ENCODE measurements around the gene CATSPERB.
"Not testable (repeated sequence)": the region's sequence is repeated elsewhere in the genome, so short reads cannot be mapped to it uniquely, and the experiment has no call there.

Gene CATSPERB

GRCh38 chr14:91667101-91667500, 64.8 kb downstream of the CATSPERB start:
- not testable (repeated sequence) for DNase-seq

GRCh38 chr14:91660790-91661189, 71.1 kb downstream of the CATSPERB start:
- no peak for DNase-seq

GRCh38 chr14:91654836-91655235, 77.0 kb downstream of the CATSPERB start:
- DNase-seq: no peak

- DNase-seq: no peak
Observed at GRCh38 chr14:91653451-91653850, 78.4 kb downstream of the CATSPERB start.

GRCh38 chr14:91649930-91650329, 82.0 kb downstream of the CATSPERB start:
- peak in 2 of 6 experiments; percentile 27 to 50 for DNase-seq

- DNase-seq: no peak
Observed at GRCh38 chr14:91647856-91648255, 84.0 kb downstream of the CATSPERB start.

- no peak for DNase-seq
Observed at GRCh38 chr14:91636604-91637003, 95.3 kb downstream of the CATSPERB start.

- DNase-seq: no peak
Observed at GRCh38 chr14:91624757-91625156, 107.1 kb downstream of the CATSPERB start.

GRCh38 chr14:91614187-91614586, 117.7 kb downstream of the CATSPERB start:
- DNase-seq: no peak

- no peak for DNase-seq
Observed at GRCh38 chr14:91613459-91614112, 118.3 kb downstream of the CATSPERB start.

- DNase-seq: no peak
Observed at GRCh38 chr14:91611528-91611927, 120.4 kb downstream of the CATSPERB start.

GRCh38 chr14:91609161-91609560, 122.7 kb downstream of the CATSPERB start:
- DNase-seq: no peak

GRCh38 chr14:91607322-91608047, 124.4 kb downstream of the CATSPERB start:
- DNase-seq: no peak

- no peak for DNase-seq
Observed at GRCh38 chr14:91606851-91607250, 125.0 kb downstream of the CATSPERB start.

GRCh38 chr14:91604611-91605010, 127.3 kb downstream of the CATSPERB start:
- not testable (repeated sequence) for DNase-seq

- no peak for DNase-seq
Observed at GRCh38 chr14:91599994-91600393, 131.9 kb downstream of the CATSPERB start.

- no peak for DNase-seq
Observed at GRCh38 chr14:91595736-91596135, 136.2 kb downstream of the CATSPERB start.

GRCh38 chr14:91593957-91594356, 137.9 kb downstream of the CATSPERB start:
- not testable (repeated sequence) for DNase-seq

- DNase-seq: no peak
Observed at GRCh38 chr14:91586410-91586809, 145.5 kb downstream of the CATSPERB start.

GRCh38 chr14:91585856-91586255, 146.0 kb downstream of the CATSPERB start:
- DNase-seq: no peak

- no peak for DNase-seq
Observed at GRCh38 chr14:91582761-91583160, 149.1 kb downstream of the CATSPERB start.

GRCh38 chr14:91580876-91581577, 150.9 kb downstream of the CATSPERB start:
- DNase-seq: no peak

GRCh38 chr14:91577632-91578233, 154.2 kb downstream of the CATSPERB start:
- DNase-seq: no peak

Measured in stimulated activated naive CD4-positive, alpha-beta T cell (primary cell).